Measurements from ENCODE around the gene SNUPN. TPM values are rescaled to one million over a fixed set of nuclear protein-coding genes. Genes with fewer than 3 reads are reported as not detected.

The SNUPN gene
- total RNA-seq, 1 experiment from 2014 or later, result 27.9 TPM

- no peak for TF ChIP-seq ZNF512 (CRISPR knock-in tag; IDR thresholded peaks at IDR 0.05; ENCODE audit: borderline replicate concordance)
- TF ChIP-seq RELA (CRISPR knock-in tag; IDR thresholded peaks at IDR 0.05; ENCODE audit: borderline replicate concordance), result no peak
- no peak for TF ChIP-seq RORB (CRISPR knock-in tag; IDR thresholded peaks at IDR 0.05)
- no peak for TF ChIP-seq ATF2 (CRISPR knock-in tag; IDR thresholded peaks at IDR 0.05; ENCODE audit: borderline replicate concordance, low read depth)
- TF ChIP-seq ETV6 (CRISPR knock-in tag; IDR thresholded peaks at IDR 0.05), result peak; percentile 100
- 0 out of 2 replicates have a peak, but pooled peaks have one; percentile 79 for TF ChIP-seq ARID4B (CRISPR knock-in tag; IDR thresholded peaks at IDR 0.05; ENCODE audit: borderline replicate concordance)
- TF ChIP-seq AR (CRISPR knock-in tag; IDR thresholded peaks at IDR 0.05), result no peak
- no peak for TF ChIP-seq NR1H2 (CRISPR knock-in tag; IDR thresholded peaks at IDR 0.05)
Measured at GRCh38 chr15:75625542-75626347, at the start of gene SNUPN (continued).

- Mint-ChIP-seq H3K4me3 (no peak overlapping the region), H3K9me3 (no peaks in the 10 kb centered on the region), H3K27ac (no peak overlapping the region), H3K27me3 (ENCODE audit: low read depth) (no peaks in the 10 kb centered on the region), H3K4me1 (peaks cover 26% of the 10 kb centered on the region), H3K36me3 (no peaks in the 10 kb centered on the region)
- POLR2A ChIA-PET, result interaction anchor here (1.8 kb wide), 1 partner anchor 26 kb away, joined by 4 read pairs; the partner anchor contains the start of gene SNX33
- no peak for TF ChIP-seq SOX15 (CRISPR knock-in tag; IDR thresholded peaks at IDR 0.05)
- DNase-seq (ENCODE audit: low spot score), result no peak
- CTCF ChIA-PET, result no interaction called here
- ATAC-seq, result no peak
Measured at GRCh38 chr15:75674366-75674765, 48.8 kb upstream of the SNUPN start.

Measured in WTC11 (cell line).